ENCODE measurements around the gene RAB3B.

DNA sequence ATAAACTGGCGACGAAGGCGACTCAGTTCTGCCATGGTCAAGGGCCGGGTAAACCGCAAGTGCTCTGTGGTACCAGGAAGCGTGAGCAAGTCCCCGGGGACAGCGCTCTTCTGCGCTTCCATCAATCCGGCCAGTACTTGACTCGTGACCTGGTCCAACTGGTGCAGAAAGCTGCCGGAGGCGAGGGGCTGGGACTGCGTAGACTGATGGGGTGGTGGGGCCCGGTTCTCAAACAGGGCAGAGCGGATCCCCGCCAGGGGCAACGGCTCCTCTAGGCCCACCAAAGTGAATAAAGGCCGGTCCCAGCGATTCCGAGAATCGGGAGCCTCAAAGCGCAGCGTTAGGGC is 42.3 kb upstream of the RAB3B start:
- TF ChIP-seq MXI1 (IDR thresholded peaks at IDR 0.05; ENCODE audit: borderline replicate concordance, low read depth, low read length) (no peak), CEBPB (IDR thresholded peaks at IDR 0.05; ENCODE audit: low read depth, low read length) (no peak), MAFK (IDR thresholded peaks at IDR 0.05; ENCODE audit: low read depth, low read length) (no peak), RFX5 (IDR thresholded peaks at IDR 0.05; ENCODE audit: low read depth, low read length) (no peak)
- TF ChIP-seq, protein P1, sequence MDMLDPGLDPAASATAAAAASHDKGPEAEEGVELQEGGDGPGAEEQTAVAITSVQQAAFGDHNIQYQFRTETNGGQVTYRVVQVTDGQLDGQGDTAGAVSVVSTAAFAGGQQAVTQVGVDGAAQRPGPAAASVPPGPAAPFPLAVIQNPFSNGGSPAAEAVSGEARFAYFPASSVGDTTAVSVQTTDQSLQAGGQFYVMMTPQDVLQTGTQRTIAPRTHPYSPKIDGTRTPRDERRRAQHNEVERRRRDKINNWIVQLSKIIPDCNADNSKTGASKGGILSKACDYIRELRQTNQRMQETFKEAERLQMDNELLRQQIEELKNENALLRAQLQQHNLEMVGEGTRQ (IDR thresholded peaks at IDR 0.05; ENCODE audit: low read depth, low read length), result no peak
- TF ChIP-seq, protein P2, sequence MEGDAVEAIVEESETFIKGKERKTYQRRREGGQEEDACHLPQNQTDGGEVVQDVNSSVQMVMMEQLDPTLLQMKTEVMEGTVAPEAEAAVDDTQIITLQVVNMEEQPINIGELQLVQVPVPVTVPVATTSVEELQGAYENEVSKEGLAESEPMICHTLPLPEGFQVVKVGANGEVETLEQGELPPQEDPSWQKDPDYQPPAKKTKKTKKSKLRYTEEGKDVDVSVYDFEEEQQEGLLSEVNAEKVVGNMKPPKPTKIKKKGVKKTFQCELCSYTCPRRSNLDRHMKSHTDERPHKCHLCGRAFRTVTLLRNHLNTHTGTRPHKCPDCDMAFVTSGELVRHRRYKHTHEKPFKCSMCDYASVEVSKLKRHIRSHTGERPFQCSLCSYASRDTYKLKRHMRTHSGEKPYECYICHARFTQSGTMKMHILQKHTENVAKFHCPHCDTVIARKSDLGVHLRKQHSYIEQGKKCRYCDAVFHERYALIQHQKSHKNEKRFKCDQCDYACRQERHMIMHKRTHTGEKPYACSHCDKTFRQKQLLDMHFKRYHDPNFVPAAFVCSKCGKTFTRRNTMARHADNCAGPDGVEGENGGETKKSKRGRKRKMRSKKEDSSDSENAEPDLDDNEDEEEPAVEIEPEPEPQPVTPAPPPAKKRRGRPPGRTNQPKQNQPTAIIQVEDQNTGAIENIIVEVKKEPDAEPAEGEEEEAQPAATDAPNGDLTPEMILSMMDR (conservative IDR thresholded peaks at IDR 0.05; ENCODE audit: low read depth, low read length), result no peak

Data from IMR-90 (cell line).